Tibial nerve (tissue), 4 donors: ENCODE data around the gene DPF1. TPM values are rescaled to one million over a fixed set of nuclear protein-coding genes. Genes with fewer than 3 reads are reported as not detected.
"Not testable (repeated sequence)": the region's sequence is repeated elsewhere in the genome, so short reads cannot be mapped to it uniquely, and the experiment has no call there.

Source experiments
- DNase-seq, 2 donors: peaks; one replicate each; pipeline ENCODE4 v3.0.0-alpha.2; 2019; ENCODE audit warnings: low spot score in 2 of 2
- H3K27ac ChIP-seq, 4 donors: fragments of 200-600 bp; sonication (generic) in 3 of 4; one replicate each; pipeline ENCODE4 v1.5.1; 2017 to 2019; ENCODE audit warnings: mild to moderate bottlenecking in 1 of 4
- H3K27me3 ChIP-seq, 2 donors: fragments of 200-600 bp; sonication (generic) in 1 of 2; one replicate each; pipeline versions ENCODE4 v1.5.1 to v1.6.0; 2017 to 2019
- H3K36me3 ChIP-seq, 3 donors: fragments of 200-600 bp; sonication (generic); one replicate each; pipeline ENCODE4 v1.5.1; 2018 to 2019
- H3K4me1 ChIP-seq, 4 donors: fragments of 200-600 bp; sonication (generic) in 3 of 4; one replicate each; pipeline ENCODE4 v1.5.1; 2017 to 2019
- H3K4me3 ChIP-seq, 4 donors: fragments of 200-600 bp; sonication (generic) in 3 of 4; one replicate each; pipeline ENCODE4 v1.5.1; 2017 to 2019; ENCODE audit warnings: mild to moderate bottlenecking in 1 of 4, moderate library complexity in 1 of 4
- H3K9me3 ChIP-seq, 4 donors: fragments of 200-600 bp; sonication (generic) in 3 of 4; one replicate each; pipeline ENCODE4 v1.5.1; 2017 to 2019
- EP300 ChIP-seq, 2 donors: sonication (generic); formaldehyde crosslinking; IDR thresholded peaks; one replicate each; pipeline ENCODE4 v1.6.1; 2017; ENCODE audit warnings: antibody characterized with exemption in 2 of 2, mild to moderate bottlenecking in 1 of 2
- POLR2A ChIP-seq, 2 donors: fragments of 450-650 bp; IDR thresholded peaks; one replicate each; pipeline ENCODE4 v1.6.1; 2017; ENCODE audit warnings: antibody characterized with exemption in 2 of 2, mild to moderate bottlenecking in 2 of 2, moderate library complexity in 2 of 2
- WGBS, 2 donors: methylation state at CpG; one replicate each; pipeline ENCODE4 v1.1.5; 2018; 5-methylcytosine and 5-hydroxymethylcytosine counted together
- total RNA-seq, 4 donors: library from RNA; depleted of rRNA; stranded (reverse); fragments of >200 nt; gene quantifications; one replicate each; pipeline ENCODE4 v1.1.0, GENCODE V29; 2016
- TF ChIP-seq, protein P1 (sequence below), 5 experiments: fragments of 200-600 bp in 3 of 5; fragments of 450-650 bp in 2 of 5; sonication (generic) in 3 of 5; IDR thresholded peaks; one replicate each; pipeline ENCODE4 v1.5.1; 2016 to 2019; ENCODE audit warnings: antibody characterized with exemption in 5 of 5, mild to moderate bottlenecking in 3 of 5, moderate library complexity in 2 of 5

The DPF1 gene
- total RNA-seq, 4 donors from 2014 or later = not detected

DNA sequence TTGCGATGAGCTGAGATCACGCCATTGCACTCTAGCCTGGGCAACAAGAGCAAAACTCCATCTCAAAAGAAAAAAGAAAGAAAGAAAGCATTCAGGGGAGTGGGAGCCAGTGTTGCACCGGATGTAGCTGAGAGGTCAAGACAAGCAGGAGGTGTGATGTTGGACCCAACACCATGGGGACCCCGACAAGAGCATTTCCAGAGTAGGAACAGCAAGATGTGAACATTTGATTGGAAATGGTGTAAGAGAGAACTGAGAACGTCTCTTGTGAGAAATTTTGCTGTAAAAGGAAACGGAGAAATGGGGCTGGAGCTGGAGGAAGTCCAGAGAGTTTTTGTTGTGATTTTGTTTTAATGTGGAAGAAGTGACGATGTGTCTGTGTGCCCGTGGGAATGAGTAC is 15.8 kb upstream of the DPF1 start:
- 38 to 44% methylated on average over 8 of the region's 8 CpGs for WGBS, 2 donors
- H3K27me3 ChIP-seq = peaks cover 0 to 8% of the 10 kb centered on the region in 2 donors
- no peaks in the 10 kb centered on the region for H3K36me3 ChIP-seq
- no peak for DNase-seq
- no peak for TF ChIP-seq EP300 (IDR thresholded peaks at IDR 0.05)
- TF ChIP-seq, protein P1, sequence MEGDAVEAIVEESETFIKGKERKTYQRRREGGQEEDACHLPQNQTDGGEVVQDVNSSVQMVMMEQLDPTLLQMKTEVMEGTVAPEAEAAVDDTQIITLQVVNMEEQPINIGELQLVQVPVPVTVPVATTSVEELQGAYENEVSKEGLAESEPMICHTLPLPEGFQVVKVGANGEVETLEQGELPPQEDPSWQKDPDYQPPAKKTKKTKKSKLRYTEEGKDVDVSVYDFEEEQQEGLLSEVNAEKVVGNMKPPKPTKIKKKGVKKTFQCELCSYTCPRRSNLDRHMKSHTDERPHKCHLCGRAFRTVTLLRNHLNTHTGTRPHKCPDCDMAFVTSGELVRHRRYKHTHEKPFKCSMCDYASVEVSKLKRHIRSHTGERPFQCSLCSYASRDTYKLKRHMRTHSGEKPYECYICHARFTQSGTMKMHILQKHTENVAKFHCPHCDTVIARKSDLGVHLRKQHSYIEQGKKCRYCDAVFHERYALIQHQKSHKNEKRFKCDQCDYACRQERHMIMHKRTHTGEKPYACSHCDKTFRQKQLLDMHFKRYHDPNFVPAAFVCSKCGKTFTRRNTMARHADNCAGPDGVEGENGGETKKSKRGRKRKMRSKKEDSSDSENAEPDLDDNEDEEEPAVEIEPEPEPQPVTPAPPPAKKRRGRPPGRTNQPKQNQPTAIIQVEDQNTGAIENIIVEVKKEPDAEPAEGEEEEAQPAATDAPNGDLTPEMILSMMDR (IDR thresholded peaks at IDR 0.05) = no peak
- no peak for TF ChIP-seq POLR2A (IDR thresholded peaks at IDR 0.05)
- no peaks in the 10 kb centered on the region for H3K9me3 ChIP-seq
- H3K27ac ChIP-seq = no peak overlapping the region
- no peak overlapping the region for H3K4me3 ChIP-seq
- H3K4me1 ChIP-seq = peaks cover 0 to 6% (median 0%) of the 10 kb centered on the region in 4 donors

DNA sequence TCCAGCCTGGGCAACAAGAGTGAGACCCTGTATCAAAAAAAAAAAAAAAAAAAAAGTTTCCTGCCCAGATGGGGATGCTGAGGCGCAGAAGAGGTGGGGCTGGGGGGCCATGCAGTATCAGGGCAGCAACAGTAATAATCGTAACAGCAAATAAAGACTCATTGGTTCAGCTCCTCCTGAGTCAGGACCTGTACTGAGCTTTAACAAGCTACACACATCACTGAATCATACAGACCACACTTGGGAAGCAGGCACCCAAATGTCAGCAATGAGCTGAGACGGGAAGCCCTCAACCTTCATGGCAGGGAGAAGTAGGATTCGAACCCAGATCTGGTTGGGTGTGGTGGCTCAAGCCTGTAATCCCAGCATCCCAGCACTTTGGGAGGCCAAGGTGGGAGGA is 10.6 kb upstream of the DPF1 start:
- H3K4me1 ChIP-seq = peaks cover 0 to 2% (median 0%) of the 10 kb centered on the region in 4 donors
- TF ChIP-seq POLR2A (IDR thresholded peaks at IDR 0.05) (no peak), EP300 (IDR thresholded peaks at IDR 0.05) (no peak)
- TF ChIP-seq, protein P1 (IDR thresholded peaks at IDR 0.05) = no peak
- peaks cover 0 to 49% of the 10 kb centered on the region in 2 donors for H3K27me3 ChIP-seq
- no peak overlapping the region for H3K27ac ChIP-seq
- no peaks in the 10 kb centered on the region for H3K36me3 ChIP-seq
- 92 to 98% methylated on average over 4 of the region's 4 CpGs for WGBS, 2 donors
- no peak overlapping the region for H3K4me3 ChIP-seq
- no peak for DNase-seq
- no peaks in the 10 kb centered on the region for H3K9me3 ChIP-seq

GRCh38 chr19:38233740-38234251 is 9.8 kb upstream of the DPF1 start:
- peak; percentile 61 to 81 for DNase-seq
- H3K4me3 ChIP-seq = no peak overlapping the region
- no peaks in the 10 kb centered on the region for H3K9me3 ChIP-seq
- peaks cover 0 to 55% of the 10 kb centered on the region in 2 donors for H3K27me3 ChIP-seq
- no peak overlapping the region for H3K27ac ChIP-seq
- H3K36me3 ChIP-seq = no peaks in the 10 kb centered on the region
- TF ChIP-seq, protein P1 (IDR thresholded peaks at IDR 0.05) = peak; percentile 56 to 71 (median 62)
- TF ChIP-seq EP300 (IDR thresholded peaks at IDR 0.05) = no peak
- TF ChIP-seq POLR2A (IDR thresholded peaks at IDR 0.05) = no peak
- H3K4me1 ChIP-seq = peaks cover 0 to 10% (median 5%) of the 10 kb centered on the region in 4 donors
- 24 to 40% methylated on average over 4 to 7 of the region's 7 CpGs for WGBS, 2 donors

- Histone ChIP-seq H3K36me3 (no peaks in the 10 kb centered on the region), H3K4me1 (peaks cover 0 to 19% (median 15%) of the 10 kb centered on the region in 4 donors), H3K4me3 (no peak overlapping the region), H3K27ac (no peak overlapping the region), H3K9me3 (no peaks in the 10 kb centered on the region), H3K27me3 (peaks cover 0 to 74% of the 10 kb centered on the region in 2 donors)
- TF ChIP-seq POLR2A (IDR thresholded peaks at IDR 0.05) (no peak), EP300 (IDR thresholded peaks at IDR 0.05) (no peak)
- TF ChIP-seq, protein P1 (IDR thresholded peaks at IDR 0.05) = no peak
- no peak for DNase-seq
- 87 to 95% methylated on average over 7 of the region's 7 CpGs for WGBS, 2 donors
Observed at GRCh38 chr19:38231918-38232317, 7.9 kb upstream of the DPF1 start.

GRCh38 chr19:38230506-38231133 is 6.6 kb upstream of the DPF1 start:
- H3K27me3 ChIP-seq = peaks cover 0 to 87% of the 10 kb centered on the region in 2 donors

More at GRCh38 chr19:38230506-38231133, 6.6 kb upstream of the DPF1 start:
- DNase-seq, H3K36me3 ChIP-seq, H3K4me3 ChIP-seq, H3K27ac ChIP-seq, H3K9me3 ChIP-seq: not testable (repeated sequence)
- WGBS, 2 donors = 67 to 70% methylated on average over 3 of the region's 3 CpGs
- peaks cover 0 to 19% (median 15%) of the 10 kb centered on the region in 4 donors for H3K4me1 ChIP-seq
